Bronchial epithelial cell (primary cell): ENCODE results near the gene LYRM2. TPM values are rescaled to one million over a fixed set of nuclear protein-coding genes. Genes with fewer than 3 reads are reported as not detected.
A peak's percentile ranks its signal among the peaks of the same experiment; 100 is the strongest.

ENCODE experiments used
- DNase-seq: peaks from one replicate; pipeline ENCODE4 v3.0.0-alpha.2; 2010; ENCODE audit warnings: low read depth
- FAIRE-seq: peaks from 2 replicates; lab custom pipeline; 2011; peaks lifted over from hg19 to GRCh38; lab: Jason Lieb, UNC
- H3K27me3 ChIP-seq: 2 replicates; pipeline ENCODE4 v1.5.1; 2011; ENCODE audit warnings: low read length; ENCODE audit not compliant: control insufficient read depth, insufficient read depth
- H3K36me3 ChIP-seq: 2 replicates; pipeline ENCODE4 v1.5.1; 2011; ENCODE audit warnings: low read length; ENCODE audit not compliant: control insufficient read depth, insufficient read depth
- H3K4me3 ChIP-seq: 2 replicates; pipeline ENCODE4 v1.5.1; 2011; ENCODE audit warnings: mild to moderate bottlenecking, low read depth, low read length, control low read depth
- total RNA-seq: library from RNA; depleted of rRNA; stranded (reverse); fragments of >200 nt; gene quantifications from 2 replicates; pipeline ENCODE4 v1.2.1, GENCODE V29; 2014
- TF ChIP-seq, protein P1 (sequence below): IDR thresholded peaks from 2 replicates; pipeline ENCODE4 v1.5.1; 2011; ENCODE audit warnings: mild to moderate bottlenecking, moderate library complexity, low read length, control low read depth, inconsistent platforms; ENCODE audit not compliant: insufficient read depth, severe bottlenecking

The LYRM2 gene
- total RNA-seq, 1 donor from 2014 or later = 9.7 TPM

DNA sequence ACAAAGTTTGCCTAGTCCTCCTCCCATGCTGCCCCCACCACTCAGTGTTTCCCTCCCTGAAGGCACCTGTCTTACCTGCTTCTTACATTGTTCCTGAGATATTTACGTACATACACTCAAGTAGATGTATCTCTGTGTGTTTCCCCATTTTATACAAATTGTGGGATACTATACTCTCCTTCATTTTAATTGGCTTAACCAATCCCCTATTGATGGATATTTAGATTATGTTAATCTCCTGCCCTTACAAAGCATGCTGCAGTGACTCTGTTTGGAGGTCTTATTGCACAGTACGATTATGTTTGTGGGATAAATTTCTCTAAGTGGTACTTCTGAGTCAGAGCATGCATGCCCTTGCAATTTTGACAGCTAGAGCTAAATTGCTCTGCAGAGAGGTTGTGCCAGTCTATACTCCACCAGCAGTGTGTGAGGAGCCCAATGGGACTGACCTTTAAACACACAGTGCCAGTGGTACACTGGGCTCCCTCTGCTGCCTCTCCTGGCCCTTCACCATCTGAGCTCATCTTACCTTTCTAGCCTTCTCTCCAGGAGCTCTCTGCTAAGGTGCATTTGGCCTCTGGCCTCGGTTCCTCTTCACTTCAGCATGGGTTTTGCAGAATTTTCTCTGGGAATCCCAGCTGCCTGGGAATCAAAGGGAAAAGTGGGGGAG, 57.4 kb downstream of the LYRM2 start:
- no peaks in the 10 kb centered on the region for H3K27me3 ChIP-seq
- H3K36me3 ChIP-seq = no peaks in the 10 kb centered on the region
- FAIRE-seq = no peak
- DNase-seq = no peak
- no peak overlapping the region for H3K4me3 ChIP-seq
- TF ChIP-seq, protein P1, sequence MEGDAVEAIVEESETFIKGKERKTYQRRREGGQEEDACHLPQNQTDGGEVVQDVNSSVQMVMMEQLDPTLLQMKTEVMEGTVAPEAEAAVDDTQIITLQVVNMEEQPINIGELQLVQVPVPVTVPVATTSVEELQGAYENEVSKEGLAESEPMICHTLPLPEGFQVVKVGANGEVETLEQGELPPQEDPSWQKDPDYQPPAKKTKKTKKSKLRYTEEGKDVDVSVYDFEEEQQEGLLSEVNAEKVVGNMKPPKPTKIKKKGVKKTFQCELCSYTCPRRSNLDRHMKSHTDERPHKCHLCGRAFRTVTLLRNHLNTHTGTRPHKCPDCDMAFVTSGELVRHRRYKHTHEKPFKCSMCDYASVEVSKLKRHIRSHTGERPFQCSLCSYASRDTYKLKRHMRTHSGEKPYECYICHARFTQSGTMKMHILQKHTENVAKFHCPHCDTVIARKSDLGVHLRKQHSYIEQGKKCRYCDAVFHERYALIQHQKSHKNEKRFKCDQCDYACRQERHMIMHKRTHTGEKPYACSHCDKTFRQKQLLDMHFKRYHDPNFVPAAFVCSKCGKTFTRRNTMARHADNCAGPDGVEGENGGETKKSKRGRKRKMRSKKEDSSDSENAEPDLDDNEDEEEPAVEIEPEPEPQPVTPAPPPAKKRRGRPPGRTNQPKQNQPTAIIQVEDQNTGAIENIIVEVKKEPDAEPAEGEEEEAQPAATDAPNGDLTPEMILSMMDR = no peak

DNA sequence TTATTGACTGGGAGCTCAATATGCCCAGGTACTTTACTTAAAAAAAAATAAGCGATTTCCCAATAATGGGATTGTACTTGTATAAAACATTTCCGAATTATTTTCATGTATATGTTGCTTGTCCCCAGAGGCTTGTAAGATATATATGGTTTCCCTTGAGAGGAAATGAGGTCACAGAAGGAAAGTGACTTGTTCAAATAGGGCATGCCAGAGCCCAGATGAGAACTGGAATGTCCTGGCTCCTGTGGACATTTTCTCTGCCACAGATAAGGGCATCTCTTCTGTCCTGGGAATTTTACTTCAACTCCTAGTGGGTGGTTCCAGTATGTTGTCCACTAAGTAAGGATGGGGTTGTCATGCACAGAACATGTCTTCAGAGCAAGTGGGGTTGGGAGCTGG, 63.0 kb downstream of the LYRM2 start:
- no peaks in the 10 kb centered on the region for H3K27me3 ChIP-seq
- no peak for FAIRE-seq
- H3K36me3 ChIP-seq = no peaks in the 10 kb centered on the region
- TF ChIP-seq, protein P1 = no peak
- no peak for DNase-seq
- no peak overlapping the region for H3K4me3 ChIP-seq

DNA sequence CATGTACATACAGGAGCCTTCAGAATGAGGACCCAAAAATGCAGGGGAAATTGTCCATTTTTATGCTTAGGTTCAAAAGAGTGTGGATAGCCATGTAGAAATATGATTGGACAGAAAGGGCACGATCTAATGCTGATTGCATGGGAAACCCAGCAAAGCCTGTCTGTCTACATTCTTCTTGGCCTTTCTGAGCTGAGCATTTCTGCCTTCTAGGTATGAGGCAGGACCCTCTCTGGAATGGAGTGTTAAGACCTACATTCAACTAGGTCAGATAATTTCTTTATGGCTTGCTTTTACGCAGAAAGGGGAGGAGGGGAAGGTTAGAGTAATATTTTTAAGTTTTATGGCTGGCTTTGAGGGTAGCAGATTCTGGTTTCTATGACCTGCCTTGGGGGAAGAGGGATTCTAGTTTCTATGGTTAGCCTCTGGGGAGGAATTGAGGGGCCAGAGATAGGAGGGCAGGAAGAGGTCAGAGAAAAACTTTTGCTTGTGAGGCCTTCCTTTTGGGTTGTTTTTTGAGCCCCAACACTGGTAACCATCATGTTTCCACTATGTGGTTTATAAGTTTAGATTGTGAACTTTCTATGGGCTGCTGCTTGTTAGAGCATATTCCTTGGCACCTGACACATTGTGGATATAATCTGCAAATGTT, 63.5 kb downstream of the LYRM2 start:
- DNase-seq (peak; percentile 21), FAIRE-seq (no peak)
- no peak overlapping the region for H3K4me3 ChIP-seq
- H3K36me3 ChIP-seq = no peaks in the 10 kb centered on the region
- TF ChIP-seq, protein P1 = no peak
- no peaks in the 10 kb centered on the region for H3K27me3 ChIP-seq

DNA sequence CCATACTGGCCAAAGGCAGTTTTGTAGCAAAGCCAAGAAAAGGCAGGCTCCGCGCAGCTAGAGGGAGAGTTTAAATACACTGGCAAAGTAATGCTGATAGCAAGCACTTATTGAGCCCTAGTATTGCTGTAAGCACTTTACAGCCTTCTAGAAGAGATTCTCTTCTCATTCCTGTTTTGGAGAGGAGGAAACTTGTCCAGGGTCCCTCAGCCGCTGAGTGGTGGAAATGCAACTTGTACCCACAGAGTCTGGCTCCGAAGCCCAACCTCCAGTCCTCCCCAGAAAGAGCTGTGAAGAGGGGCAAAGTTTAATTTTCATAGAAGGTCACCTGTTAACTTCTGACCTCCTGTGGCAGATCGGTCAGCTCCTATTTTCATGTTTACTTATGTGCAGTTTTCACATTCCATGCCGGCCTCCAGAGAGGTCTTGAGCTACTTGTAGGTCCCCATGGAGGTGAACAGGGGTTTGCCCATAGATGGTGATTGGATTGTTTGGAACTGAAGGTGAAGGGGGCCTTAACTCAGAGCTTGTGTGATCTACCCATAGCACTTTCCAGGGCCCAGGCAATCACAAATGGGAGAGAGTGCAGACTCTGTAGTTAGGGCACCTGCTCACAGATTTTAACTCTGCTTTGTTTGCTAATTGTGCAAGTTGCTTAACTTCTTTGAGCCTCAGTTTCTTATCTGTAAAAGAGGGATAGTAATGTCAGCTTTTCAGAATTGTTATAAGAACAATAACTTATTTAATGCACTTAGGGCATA, 70.7 kb downstream of the LYRM2 start:
- Histone ChIP-seq H3K36me3 (no peaks in the 10 kb centered on the region), H3K27me3 (no peaks in the 10 kb centered on the region), H3K4me3 (no peak overlapping the region)
- TF ChIP-seq, protein P1 = no peak
- no peak for DNase-seq
- FAIRE-seq = peak; percentile 50

DNA sequence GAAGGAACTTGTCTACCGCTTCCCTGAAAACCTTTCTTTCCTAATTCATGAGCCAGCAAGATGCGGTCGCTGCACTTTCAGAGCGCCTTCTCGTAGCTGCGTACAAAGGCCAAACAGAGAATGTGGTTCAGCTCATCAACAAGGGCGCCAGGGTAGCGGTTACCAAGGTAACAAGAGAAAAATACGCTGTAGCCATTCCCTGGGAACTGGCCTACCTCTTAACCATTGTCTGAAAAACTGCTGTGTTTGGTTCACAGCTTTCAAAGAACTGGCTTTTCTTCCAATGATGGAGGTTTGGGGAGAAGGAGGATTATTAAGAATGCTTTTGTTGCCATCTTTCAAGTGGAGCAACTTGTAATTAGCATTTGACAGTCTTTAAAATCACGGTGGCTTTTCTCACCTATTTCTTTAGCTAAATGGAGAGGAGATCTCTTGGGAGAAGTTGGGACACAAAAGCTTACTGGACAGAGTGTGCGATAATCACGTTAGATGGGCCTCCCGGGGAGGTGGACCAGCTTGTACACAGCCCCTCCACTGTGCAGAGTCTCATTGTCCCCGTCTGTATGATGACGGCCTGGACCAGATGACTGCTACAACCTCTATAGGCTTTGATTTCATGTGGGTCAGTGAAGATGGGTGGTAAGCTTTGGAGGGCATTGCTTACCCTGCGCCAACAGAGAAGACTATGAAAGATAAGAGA, 71.5 kb downstream of the LYRM2 start:
- FAIRE-seq (no peak), DNase-seq (no peak)
- Histone ChIP-seq H3K4me3 (no peak overlapping the region), H3K36me3 (no peaks in the 10 kb centered on the region), H3K27me3 (no peaks in the 10 kb centered on the region)
- TF ChIP-seq, protein P1 = no peak
